Prostate gland (tissue), 2 donors: ENCODE results near the gene ASPDH. TPM values are rescaled to one million over a fixed set of nuclear protein-coding genes. Genes with fewer than 3 reads are reported as not detected.
A peak's percentile ranks its signal among the peaks of the same experiment; 100 is the strongest.

ENCODE experiments used
- DNase-seq: peaks from one replicate; pipeline ENCODE4 v3.0.0-alpha.2; 2019; ENCODE audit warnings: low spot score
- H3K27ac ChIP-seq, 2 donors: fragments of 200-600 bp; sonication (generic); 2 replicates each; pipeline ENCODE4 v1.5.1; 2017 to 2019
- H3K27me3 ChIP-seq: fragments of 200-600 bp; sonication (generic); replicated peaks from 2 replicates; pipeline ENCODE4 v1.5.1; 2019; ENCODE audit not compliant: insufficient read depth
- H3K36me3 ChIP-seq, 2 donors: fragments of 200-600 bp; sonication (generic); 1 replicate in 1 of 2; 2 replicates in 1 of 2; pipeline versions ENCODE4 v1.5.1 to v1.8.1; 2017 to 2019
- H3K4me1 ChIP-seq: fragments of 200-600 bp; sonication (generic); replicated peaks from 2 replicates; pipeline ENCODE4 v1.5.1; 2019
- H3K4me3 ChIP-seq, 2 donors: fragments of 200-600 bp; sonication (generic); 2 replicates each; pipeline ENCODE4 v1.5.1; 2017 to 2019
- H3K9me3 ChIP-seq: fragments of 200-600 bp; sonication (generic); 2 replicates; pipeline ENCODE4 v1.5.1; 2017
- POLR2A ChIP-seq: fragments of 450-650 bp; IDR thresholded peaks from one replicate; pipeline ENCODE4 v1.6.1; 2016; ENCODE audit warnings: antibody characterized with exemption, mild to moderate bottlenecking
- POLR2AphosphoS5 ChIP-seq: sonication (generic); formaldehyde crosslinking; IDR thresholded peaks from one replicate; pipeline ENCODE4 v1.6.1; 2017; ENCODE audit warnings: antibody characterized with exemption
- WGBS: methylation state at CpG from one replicate; pipeline ENCODE4 v1.1.5; 2018; 5-methylcytosine and 5-hydroxymethylcytosine counted together
- intact Hi-C: fragments of 100-400 bp; cut with DNase I; formaldehyde crosslinking; loops from one replicate; pipeline ENCODE4 v1.14.2; 2022
- total RNA-seq, 2 donors: library from RNA; depleted of rRNA; stranded (reverse); fragments of >200 nt; gene quantifications; one replicate each; pipeline ENCODE4 v1.1.0, GENCODE V29; 2016
- TF ChIP-seq, protein P1 (sequence below), 4 experiments: fragments of 200-600 bp in 2 of 4; fragments of 450-650 bp in 2 of 4; sonication (generic) in 2 of 4; IDR thresholded peaks; 1 replicate in 3 of 4; 2 replicates in 1 of 4; pipeline ENCODE4 v1.5.1; 2016 to 2019; ENCODE audit warnings: antibody characterized with exemption in 4 of 4, mild to moderate bottlenecking in 2 of 4, moderate library complexity in 2 of 4

ASPDH gene
- total RNA-seq, 2 donors from 2014 or later = not detected

- TF ChIP-seq, protein P1, sequence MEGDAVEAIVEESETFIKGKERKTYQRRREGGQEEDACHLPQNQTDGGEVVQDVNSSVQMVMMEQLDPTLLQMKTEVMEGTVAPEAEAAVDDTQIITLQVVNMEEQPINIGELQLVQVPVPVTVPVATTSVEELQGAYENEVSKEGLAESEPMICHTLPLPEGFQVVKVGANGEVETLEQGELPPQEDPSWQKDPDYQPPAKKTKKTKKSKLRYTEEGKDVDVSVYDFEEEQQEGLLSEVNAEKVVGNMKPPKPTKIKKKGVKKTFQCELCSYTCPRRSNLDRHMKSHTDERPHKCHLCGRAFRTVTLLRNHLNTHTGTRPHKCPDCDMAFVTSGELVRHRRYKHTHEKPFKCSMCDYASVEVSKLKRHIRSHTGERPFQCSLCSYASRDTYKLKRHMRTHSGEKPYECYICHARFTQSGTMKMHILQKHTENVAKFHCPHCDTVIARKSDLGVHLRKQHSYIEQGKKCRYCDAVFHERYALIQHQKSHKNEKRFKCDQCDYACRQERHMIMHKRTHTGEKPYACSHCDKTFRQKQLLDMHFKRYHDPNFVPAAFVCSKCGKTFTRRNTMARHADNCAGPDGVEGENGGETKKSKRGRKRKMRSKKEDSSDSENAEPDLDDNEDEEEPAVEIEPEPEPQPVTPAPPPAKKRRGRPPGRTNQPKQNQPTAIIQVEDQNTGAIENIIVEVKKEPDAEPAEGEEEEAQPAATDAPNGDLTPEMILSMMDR (IDR thresholded peaks at IDR 0.05) = no peak
- TF ChIP-seq POLR2AphosphoS5 (no peak), POLR2A (no peak)
Observed at GRCh38 chr19:50558039-50558438, 44.3 kb upstream of the ASPDH start.

DNA sequence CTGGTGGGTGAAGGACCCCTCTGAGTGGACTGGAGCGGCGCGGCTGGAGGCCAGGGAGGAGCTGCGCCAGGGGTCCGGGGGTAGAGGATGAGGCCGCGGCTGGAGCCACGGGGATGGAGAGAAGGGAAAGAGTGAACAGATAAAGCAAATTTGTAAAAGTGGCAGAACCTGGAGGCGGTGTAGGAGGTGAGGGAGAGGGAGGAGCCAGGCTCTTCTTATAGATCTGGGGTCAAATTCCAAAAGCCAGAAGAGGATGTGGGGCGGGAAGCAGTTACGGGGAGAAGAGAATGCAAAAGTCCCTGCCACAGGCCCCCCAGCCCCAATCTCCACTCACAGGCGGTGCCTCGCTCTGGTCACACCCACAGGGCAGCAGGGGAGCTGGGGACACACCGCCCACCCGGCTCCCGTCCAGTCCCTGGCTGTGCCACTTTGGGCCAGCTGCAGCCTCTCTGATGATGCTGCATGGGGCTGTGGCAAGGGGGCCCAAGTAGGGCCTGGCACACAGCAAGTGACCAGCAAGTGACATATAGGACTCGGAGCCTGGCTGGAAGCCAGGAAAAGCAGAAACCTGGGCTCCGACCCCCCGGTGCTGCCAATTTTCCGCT, 43.4 kb upstream of the ASPDH start:
- no peaks in the 10 kb centered on the region for H3K4me1 ChIP-seq
- TF ChIP-seq POLR2A (no peak), POLR2AphosphoS5 (no peak)
- TF ChIP-seq, protein P1 (IDR thresholded peaks at IDR 0.05) = no peak
- no peak overlapping the region for H3K27ac ChIP-seq
- WGBS = 15% methylated on average over 20 of the region's 20 CpGs
- no peak overlapping the region for H3K4me3 ChIP-seq
- no peaks in the 10 kb centered on the region for H3K36me3 ChIP-seq
- DNase-seq = no peak
- H3K27me3 ChIP-seq = peaks cover 12% of the 10 kb centered on the region
- intact Hi-C loops = no loop called here
- H3K9me3 ChIP-seq = no peaks in the 10 kb centered on the region

More at GRCh38 chr19:50558039-50558438, 44.3 kb upstream of the ASPDH start:
- Histone ChIP-seq H3K27me3 (peaks cover 12% of the 10 kb centered on the region), H3K36me3 (no peaks in the 10 kb centered on the region), H3K9me3 (no peaks in the 10 kb centered on the region), H3K4me3 (no peak overlapping the region), H3K4me1 (no peaks in the 10 kb centered on the region), H3K27ac (no peak overlapping the region)
- 93% methylated on average over 4 of the region's 4 CpGs for WGBS
- no peak for DNase-seq
- intact Hi-C loops = no loop called here

DNA sequence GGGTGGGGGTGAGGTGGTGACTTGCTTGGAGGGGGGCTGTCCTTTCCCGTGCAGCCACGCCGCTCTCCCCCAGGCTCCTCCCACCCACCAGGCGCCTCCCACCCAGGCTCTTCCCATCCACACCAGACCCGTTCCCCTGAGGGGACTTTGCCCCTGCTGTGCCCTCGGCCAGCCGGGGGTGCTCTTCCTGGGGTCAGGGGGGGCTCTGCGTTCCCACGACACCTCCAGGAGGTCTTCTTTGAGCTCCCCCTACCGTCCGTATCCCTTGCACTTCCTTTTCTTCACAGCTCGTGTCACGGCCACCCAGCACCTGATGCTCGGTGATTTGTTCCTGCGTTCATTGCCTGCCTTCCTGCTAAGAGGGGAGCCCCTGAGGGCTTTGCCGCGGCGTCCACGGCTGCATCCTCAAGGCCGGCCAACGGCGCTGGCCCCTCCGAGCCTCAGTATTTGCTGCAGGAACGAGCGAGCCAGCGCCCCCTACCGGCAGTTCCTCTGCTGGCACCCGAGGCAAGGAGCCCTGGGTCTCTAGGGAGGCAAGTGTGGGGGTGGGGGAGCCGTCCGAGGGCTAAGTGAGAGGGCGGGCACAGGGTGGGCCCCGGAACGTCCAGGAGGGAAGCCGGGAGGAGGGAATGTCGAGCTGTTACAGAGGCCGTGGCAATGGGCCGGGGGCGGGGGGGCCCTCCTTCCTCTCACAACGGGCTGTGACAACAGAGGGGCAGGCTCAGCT, 42.7 kb upstream of the ASPDH start:
- no peaks in the 10 kb centered on the region for H3K4me1 ChIP-seq
- no peak overlapping the region for H3K27ac ChIP-seq
- H3K36me3 ChIP-seq = no peaks in the 10 kb centered on the region
- WGBS = under 1% methylated on average over 33 of the region's 39 CpGs
- intact Hi-C loops = no loop called here
- H3K27me3 ChIP-seq = peaks cover 17% of the 10 kb centered on the region
- H3K9me3 ChIP-seq = no peaks in the 10 kb centered on the region
- TF ChIP-seq, protein P1 (IDR thresholded peaks at IDR 0.05) = peak; percentile 33 to 59 (median 53)
- TF ChIP-seq POLR2A (no peak), POLR2AphosphoS5 (no peak)
- peak; percentile 20 for DNase-seq
- H3K4me3 ChIP-seq = peak overlapping the region; percentile 14 to 21

DNA sequence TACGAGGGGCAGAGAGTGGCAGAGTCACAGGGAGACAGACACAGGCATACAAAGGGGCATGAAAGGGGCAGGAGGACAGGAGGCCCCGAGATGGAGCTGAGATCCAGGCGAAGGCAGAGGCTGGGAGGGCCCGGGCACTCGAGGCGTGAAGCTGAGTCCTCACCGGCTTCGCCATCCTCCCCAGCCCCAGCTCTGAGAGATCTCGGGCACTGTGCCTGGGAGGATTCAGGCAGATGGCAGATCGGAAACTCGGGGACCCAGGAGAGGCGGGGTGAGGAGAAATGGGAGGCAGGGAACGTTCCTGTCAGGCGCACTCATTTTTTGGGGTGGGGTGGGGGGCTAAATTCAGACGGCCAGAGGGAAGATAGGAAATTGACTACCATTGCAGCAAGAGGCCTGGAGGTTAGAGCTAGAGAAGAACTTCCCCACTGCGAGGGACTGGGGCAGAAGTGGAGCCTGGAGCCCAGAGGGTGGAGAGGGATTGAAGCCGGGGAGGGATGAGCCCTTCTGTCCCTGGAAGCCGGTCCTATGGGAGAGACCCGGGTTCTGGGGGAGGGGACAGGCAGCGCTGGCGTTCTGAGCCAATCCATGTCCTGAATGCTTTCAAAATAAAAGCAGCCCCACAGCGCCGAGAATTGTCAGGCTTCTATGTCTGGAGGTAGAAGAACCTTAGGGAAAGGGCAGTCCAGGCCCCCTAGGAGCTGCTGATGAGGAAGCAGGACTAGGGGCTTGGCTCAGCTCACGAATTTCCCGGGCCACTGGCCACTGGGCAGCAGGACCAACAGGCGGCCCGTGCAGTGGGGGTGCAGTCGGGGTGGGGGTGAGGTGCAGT, 42.0 kb upstream of the ASPDH start:
- no peak for DNase-seq
- TF ChIP-seq POLR2A (no peak), POLR2AphosphoS5 (no peak)
- TF ChIP-seq, protein P1 (IDR thresholded peaks at IDR 0.05) = no peak
- Histone ChIP-seq H3K4me1 (no peaks in the 10 kb centered on the region), H3K27ac (no peak overlapping the region), H3K9me3 (no peaks in the 10 kb centered on the region), H3K27me3 (peaks cover 22% of the 10 kb centered on the region), H3K36me3 (no peaks in the 10 kb centered on the region), H3K4me3 (peak overlapping the region; percentile 14 to 21)
- intact Hi-C loops = no loop called here
- 32% methylated on average over 28 of the region's 28 CpGs for WGBS
